GM10266 (cell line): Measurements from ENCODE around the gene CCDC185.

Experiments
- DNase-seq: peaks from one replicate; pipeline ENCODE4 v3.0.0; 2012; ENCODE audit errors: extremely low spot score
- TF ChIP-seq, protein P1 (sequence below): IDR thresholded peaks from 2 replicates; pipeline ENCODE4 v1.5.1; 2012; ENCODE audit warnings: mild to moderate bottlenecking, low read depth; ENCODE audit not compliant: control insufficient read depth, insufficient read depth; ENCODE audit errors: missing control alignments

The CCDC185 gene

DNA sequence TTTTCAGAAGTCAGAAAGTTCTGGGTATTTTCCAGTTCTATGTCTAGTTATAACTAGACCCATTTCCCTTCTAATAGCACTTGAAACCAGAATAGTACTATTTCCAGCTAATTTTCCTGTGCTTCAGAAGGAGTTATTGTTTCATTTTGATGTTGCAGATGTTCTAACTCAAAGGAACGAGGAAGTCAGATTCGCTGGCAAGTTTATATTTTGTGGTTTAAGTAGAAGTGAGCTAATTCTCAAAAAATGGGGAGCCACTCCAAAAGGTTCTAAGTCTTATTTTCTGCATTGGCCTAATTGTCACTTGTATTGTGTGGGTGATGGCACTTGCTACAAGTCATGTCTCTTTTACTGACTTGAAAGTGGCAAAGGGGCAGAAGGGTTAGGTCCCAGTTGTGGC lies 18.1 kb downstream of the CCDC185 start:
- TF ChIP-seq, protein P1, sequence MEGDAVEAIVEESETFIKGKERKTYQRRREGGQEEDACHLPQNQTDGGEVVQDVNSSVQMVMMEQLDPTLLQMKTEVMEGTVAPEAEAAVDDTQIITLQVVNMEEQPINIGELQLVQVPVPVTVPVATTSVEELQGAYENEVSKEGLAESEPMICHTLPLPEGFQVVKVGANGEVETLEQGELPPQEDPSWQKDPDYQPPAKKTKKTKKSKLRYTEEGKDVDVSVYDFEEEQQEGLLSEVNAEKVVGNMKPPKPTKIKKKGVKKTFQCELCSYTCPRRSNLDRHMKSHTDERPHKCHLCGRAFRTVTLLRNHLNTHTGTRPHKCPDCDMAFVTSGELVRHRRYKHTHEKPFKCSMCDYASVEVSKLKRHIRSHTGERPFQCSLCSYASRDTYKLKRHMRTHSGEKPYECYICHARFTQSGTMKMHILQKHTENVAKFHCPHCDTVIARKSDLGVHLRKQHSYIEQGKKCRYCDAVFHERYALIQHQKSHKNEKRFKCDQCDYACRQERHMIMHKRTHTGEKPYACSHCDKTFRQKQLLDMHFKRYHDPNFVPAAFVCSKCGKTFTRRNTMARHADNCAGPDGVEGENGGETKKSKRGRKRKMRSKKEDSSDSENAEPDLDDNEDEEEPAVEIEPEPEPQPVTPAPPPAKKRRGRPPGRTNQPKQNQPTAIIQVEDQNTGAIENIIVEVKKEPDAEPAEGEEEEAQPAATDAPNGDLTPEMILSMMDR = no peak
- no peak for DNase-seq

DNA sequence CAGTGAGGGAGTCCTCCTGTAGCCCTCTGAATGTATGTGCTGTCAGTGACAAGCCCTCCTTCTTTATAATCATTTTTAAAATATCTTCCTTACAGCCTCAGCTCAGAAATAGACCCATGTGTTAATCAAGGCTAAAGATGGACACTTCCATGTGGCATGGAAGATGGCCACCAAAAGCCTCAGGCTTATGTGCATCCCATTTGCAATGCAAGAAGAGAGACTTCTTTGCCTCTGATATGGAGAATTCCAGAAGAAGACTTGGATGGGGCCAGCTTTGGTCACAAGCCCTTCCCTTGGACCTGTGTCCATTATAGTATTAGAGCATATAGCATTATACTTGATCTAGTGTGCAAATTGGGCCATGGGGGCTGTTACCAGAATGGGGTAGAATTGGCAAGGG lies 18.5 kb downstream of the CCDC185 start:
- DNase-seq = no peak
- TF ChIP-seq, protein P1 = no peak

DNA sequence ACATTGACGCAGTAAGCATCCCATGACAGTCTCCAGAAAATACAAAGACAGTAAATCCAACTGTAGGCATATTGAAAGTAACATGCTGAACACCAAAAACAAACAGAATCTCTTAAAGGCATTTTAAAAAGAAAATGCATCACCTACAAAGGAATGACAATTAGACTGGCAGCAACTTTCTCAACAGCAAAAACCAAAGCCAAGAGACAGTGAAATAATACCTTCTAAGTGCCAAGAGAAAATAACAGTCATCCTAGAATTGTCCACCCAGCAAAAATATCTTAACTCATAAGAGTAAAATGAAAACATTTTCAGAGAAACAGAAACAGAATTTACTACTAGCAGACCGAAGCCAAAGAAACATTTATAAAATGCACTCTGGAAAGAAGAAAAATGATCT lies 20.0 kb downstream of the CCDC185 start:
- TF ChIP-seq, protein P1 = no peak
- DNase-seq = no peak

DNA sequence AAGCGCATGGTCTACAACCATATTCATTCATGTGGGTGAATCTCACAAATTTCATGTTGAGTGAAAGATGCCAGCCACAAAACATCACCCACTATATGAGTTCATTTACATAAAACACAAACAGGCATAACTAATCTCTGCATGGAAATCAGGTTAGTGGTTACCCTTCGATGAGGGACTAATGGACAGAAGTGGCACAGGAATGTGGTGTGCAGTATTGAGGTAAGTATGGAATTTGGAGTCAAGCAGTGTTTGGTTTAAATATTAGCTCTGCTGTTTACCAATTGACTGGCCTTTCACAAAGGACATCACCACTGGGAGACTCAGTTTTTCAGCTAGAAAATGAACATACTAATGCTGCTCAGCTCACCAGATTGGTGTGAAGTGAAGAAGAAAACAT lies 24.2 kb downstream of the CCDC185 start:
- TF ChIP-seq, protein P1 = no peak
- no peak for DNase-seq

DNA sequence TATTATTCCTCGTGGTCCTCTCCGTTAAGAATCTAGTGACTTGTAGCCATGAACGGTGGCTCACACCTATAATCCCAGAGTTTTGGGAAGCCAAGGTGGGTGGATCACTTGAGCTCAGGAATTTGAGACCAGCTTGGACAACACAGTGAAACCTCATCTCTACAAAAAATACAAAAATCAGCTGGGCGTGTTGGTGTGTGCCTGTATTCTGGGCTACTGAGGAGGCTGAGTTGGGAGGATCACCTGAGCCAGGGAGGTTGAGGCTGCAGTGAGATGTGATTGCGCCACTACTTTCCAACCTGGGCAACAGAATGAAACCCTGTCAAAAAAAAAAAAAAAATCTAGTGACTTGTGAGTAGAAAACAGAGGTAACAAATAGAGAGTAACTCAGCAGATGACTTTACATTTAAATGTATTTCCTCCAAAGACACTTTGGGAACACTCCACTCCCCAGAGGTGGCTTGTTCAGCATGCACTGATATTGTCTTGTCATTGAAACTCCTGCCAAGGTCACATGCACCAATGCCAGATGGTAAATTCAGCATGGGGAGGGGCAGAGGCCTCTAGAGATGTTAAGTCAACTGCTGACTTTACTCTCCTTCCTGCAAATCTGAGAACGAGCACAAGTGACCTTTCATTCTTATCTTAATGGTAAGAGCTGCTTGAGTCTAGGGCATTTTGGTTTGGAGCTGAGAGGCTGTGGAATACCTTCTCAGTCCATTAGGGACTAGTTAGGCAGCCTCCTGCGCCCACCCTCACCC lies 24.9 kb downstream of the CCDC185 start:
- DNase-seq = no peak

DNA sequence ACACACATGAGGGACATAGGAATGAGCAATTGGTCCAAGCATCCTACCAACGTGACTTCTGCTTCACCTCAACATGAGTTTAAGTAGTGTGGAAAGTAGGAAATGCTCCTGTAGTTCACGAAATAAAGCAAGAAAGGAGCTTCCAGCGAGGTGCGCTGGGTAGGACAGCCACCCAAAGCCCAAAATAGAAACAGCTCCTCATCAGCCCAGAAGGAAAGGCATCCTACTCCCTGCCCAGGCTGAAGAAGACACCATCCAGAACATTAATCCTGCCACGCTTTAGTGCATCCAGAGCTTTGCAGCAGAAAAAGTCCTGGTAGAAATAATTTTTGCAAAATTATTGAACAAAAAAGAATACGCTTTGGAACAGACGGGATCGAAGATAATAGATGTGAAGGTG lies 25.9 kb downstream of the CCDC185 start:
- DNase-seq = no peak
- TF ChIP-seq, protein P1 = no peak

More for the DNA sequence above, 24.9 kb downstream of the CCDC185 start:
- TF ChIP-seq, protein P1 = no peak

DNA sequence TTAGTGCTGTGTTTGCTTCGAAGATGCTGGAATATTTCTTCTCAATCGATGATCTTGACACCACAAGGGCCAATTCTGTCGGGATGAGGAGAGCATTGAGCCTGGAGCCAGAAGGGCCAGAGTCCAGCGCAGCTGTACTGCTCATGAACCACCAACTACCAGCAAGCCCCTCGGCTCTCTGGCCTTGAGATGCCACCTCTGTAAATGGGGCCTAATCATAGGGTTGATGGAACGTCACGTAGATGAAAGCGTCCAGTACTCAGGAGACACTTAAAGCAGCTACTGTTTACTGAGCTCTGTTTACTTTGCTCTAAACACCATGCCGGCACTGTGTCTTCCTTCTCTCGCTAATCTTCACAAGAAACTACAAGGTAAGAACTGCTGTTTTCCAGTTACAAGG lies 26.3 kb downstream of the CCDC185 start:
- TF ChIP-seq, protein P1 = no peak
- no peak for DNase-seq
